Effector CD4-positive, alpha-beta T cell (primary cell): ENCODE data around the gene NTN1.

Source experiments
- DNase-seq: peaks from one replicate; pipeline ENCODE4 v3.0.0-alpha.2; 2020

The NTN1 gene

DNA sequence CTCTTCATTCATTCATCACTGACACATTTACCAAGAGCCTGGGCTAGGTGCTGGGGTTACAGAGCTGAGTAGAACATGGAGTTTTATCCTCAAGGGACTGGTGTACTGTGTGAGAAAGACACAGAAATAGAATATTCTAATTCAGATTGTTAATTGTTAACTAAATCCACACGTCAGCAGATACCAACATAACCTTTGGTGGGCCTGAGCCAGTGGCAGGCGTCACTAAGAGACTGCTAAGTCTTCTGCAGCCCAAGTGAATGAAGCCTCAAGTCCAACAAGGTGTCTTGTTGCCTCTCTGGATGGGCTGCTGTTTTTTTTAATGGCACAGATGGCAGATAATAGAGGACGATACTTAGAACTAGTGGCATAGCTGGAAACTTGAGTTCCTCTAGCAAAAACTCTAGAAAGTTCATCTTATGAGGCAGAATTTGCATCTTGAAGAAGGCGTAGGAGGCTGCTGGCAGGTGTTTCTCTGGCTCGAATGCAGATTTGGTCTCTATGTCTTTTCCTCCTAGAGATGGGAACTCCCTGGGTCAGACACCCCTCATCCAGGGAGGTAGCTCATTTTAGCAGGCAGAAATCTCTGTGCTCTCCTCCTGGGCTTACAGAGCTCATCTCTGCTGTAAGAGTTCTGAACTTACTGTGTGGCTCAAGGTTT lies 179.5 kb downstream of the NTN1 start:
- no peak for DNase-seq

DNA sequence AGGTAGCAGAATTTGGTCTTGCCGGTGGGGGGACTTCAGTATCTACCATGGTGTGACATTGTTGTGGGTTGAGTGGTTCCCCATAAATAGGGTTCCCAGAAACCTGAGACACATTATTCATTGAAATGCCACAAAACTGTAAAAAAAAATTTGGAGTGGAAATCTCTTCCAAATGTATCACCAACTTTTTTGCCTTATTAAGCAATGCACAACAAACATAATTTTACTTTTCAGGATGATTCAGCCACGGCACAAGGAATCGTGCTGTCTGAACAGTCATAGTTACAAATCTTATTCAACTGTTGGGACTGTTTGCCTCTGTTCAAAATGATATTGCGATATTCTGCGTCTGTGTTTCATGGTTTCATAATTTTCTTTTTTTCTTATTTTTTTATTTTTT lies 181.2 kb downstream of the NTN1 start:
- no peak for DNase-seq

DNA sequence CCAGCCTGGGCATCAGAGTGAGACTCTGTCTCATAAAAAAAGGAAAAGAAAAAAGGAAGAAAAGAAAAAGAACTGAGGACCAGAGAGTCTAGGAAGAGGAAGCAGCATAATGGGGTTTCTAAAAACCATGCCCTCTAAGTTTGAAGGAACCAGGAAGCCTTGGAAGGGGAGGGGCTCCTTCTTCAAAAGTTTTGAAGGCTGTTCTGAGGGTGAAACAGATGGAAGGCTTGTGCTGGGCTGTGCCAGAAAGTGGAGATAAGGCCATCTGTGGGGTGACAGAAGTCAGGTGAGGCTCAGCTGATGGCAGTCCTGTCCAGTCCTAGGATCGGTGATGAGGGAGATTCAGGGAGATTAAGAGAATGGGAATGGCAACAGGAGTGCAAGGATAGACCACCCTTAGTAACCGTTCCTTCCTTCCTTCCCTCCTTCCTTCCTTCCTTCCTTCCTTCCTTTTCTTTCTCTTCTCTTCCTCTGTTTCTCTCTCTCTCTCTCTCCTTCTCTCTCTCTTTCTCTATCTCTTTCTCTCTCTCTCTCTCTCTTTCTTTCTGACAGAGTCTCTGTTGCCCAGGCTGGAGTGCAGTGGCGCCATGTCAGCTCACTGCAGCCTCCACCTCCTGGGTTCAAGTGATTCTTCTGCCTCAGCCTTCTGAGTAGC lies 182.6 kb downstream of the NTN1 start:
- no peak for DNase-seq

DNA sequence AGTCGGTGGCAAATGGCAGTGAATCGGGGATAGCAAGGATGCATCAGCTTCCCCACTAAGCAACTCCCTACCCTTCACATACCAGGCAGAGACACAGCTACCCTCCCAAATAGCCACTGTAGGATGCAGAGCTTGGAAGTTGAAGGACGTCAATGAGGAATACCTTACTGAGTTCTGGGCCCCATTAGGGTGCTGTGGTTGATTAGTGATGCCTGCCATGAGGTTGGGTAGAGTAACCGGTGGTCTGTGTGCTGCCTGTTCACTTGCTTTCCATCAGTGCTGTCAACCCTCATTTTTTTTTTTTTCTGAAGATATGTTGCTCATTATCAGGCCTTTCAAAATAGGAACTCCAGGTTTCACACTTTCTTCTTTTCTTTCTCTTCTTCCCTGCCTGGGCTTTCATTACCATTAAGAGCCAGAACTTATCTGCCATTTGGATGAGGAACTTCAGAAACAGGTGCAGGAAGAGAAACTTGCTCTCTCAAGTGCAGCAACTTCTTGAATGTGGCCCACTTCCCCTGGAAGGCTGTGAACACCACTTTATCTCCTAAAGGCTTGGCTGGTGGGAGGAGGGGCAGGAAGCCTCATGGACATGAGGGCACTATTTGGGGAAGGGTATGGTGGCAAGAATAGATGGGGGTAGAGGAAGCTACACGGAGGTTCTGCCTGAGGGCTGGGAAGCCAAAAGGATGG lies 183.5 kb downstream of the NTN1 start:
- no peak for DNase-seq

DNA sequence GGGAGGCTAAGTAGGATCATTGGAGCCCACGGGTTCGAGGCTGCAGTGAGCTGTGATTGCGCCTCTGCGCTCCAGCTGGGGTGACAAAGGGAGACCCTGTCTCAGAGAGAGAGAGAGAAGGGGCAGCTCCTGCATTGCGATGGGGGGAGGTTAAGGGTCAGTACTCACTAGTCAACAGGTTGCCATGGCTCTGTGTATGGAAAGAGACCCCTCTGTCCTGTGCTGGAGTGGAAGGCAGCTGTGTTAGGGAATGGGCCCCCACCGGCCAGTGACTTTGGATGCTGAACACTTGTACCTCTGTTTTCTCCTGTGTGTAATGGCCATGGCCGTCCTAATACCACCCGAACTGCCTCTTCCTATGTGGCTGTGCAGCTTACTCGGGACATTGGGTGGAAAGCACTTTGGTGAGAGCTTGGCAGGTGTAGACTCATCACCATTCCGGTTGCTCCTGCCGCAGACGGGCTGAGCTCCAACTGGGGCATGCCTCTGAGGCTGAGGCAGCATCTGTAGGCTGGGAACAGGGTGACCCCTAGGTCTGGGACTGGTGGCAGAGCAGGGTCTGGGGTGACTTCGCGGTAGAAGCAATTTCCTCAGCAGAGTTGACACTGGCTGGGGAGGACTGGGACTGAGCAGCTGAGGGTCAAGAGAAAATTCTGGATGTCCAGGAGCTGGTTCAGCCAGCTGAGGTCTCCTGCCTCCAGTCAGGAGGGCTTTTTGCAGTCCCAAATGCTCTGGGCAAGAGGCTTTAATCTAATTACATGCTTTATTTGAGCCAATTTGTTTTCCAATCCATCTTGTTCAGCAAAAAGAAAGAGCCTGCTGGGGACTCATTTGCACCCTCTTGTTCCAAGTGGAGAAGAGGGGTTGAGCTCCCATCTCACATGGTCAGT lies 184.5 kb downstream of the NTN1 start:
- no peak for DNase-seq

DNA sequence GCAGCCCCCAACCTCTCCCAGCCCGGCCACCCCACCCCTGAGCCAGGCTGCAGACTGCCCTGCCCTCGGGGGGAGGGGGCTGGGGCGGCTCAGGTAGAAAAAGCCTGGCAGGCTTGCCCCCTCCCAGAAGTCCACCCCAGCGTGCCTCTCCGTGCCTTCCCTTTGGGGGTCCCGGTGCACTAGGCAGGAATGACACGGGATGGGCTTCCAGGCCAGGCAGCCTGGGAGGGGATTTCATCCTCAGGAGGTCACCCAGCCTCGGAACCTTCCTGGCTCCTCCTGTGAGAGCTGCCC lies 185.0 kb downstream of the NTN1 start:
- no peak for DNase-seq

DNA sequence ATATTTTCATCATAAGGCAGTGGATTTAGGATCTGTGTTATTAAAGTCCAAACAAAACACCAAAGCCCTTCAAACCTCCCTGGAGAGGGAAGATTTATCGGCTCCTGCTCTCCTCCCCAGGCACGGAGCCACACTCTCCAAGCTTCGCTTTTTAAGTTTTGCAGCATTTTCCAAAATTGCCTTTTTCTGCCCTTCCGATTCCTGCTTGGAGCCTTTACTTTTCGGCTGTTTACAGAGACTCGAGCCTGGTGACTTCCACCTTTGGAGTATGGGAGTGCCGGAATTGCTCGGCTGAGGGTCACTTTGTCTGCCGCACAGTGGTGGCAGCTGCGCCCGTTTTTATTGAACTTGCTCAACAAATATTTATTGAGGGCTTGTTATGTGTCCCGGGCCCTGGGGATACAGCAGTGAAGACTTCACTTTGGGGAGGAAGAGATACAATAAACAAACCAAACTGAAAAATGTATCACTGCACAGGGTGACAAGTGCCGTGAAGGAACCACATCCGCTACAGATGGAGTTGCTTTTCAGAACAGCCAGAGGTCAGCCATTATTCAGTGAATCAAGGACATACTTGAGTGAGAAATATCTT lies 185.5 kb downstream of the NTN1 start:
- DNase-seq = no peak

DNA sequence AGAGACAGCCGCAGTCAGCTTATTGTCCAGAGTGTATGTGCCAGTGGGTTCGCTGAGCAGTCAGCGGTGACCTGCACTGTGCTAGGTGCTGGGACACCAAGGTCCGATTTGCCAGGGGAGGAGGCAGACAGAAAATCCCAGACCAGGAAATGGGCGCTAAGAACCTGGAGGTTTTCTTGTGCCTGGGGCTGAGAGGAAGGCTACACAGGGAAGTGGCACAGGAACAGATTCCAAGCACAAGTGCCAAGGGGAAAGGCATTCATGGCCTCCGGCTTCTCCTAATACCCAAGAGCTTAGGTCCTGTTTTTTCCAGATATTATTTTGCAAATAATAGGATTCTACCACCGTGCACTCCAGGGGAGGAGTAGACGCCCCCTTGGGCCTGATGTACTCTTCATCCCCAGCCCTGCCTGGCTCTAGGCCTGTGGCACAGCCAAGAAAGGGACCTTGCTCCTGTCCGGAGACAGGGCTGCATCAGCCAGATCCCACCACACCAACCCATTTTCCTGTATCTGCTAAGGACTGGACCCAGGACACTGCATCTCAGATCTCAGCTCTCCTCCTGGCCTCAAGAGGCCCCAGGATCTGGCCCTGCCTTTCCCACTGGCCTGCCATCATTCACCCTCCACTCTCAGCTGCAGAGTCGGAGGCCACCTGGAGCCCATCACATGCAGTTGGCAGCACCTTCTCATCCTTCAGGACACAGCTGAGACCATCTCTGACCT lies 187.2 kb downstream of the NTN1 start:
- DNase-seq = no peak

DNA sequence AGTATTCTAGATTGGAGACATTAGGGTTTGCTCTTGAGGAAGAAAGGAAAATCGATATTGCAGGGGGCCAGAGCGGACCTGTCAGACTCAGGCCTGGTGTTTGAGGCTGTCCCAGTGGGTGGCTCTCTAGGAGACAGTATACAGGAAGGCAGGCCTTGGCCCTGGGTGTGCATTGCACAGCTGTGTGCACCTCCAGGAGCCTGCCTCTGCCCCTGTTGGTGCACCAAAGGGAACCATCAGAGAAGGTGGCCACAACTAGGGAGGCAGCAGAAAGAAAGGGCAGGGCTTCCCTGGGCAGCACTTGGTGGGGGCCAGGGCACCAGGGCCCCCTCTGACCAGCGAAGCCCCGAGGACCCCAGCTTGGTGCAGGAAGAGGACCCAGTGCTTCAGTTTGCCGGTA lies 188.0 kb downstream of the NTN1 start:
- DNase-seq = no peak

DNA sequence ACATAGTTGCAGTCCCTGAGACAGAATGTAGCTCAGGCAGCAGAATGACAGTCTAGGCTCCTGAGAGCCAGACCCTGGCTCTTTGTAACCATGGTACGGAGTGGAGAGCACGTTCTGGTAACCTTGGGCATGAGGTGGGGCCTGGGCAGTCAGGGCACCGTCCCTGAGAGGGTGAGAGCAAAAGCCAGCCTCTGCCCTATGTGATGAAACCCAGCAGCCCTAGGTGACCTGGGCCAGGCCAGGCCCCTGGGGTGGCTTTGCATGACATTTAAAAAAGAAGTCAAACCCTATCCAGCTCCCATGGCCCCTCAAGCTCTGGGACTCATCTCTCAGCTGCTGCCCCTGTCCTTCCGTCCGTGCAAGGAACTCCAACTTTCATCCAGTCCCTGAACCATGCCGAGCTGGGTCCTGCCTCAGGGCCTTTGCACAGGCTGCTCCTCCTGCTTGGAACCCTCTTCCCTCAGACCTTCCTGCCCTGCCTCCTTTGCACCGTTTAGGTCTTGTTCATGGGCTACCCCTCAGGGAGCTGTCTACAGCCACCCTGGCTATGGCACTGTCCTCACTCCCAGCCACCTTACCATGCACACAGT lies 188.6 kb downstream of the NTN1 start:
- DNase-seq = no peak

DNA sequence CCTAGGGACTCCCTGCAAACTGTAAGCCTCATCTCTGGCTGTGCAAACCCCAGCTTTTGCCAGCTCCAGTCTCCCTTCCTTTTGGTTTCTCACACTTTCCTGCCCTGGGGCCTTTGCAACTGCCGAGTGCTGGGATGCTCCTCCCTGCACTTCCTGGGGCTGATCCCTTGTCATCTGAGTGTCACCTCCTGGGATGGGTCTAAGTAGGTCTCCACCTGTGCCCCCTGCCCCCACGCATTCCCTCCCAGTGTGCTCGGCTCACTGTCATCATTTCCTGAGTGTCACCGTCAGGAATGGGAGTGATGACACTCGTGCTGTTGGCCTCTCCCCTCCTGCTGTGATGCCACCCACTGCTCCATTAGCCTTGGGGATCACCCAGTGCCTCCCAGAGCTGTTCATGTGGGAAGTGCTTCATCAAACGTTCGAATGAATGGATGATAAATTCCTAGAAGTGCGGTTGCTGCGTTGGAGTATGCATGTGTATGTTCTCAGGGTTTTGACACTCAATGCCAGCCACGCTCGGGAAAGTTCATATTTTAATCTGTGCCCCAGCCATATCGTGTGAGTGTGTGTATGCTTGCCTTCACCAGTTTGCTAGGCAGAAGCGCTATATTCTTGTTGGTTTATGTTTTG lies 189.9 kb downstream of the NTN1 start:
- DNase-seq = no peak

DNA sequence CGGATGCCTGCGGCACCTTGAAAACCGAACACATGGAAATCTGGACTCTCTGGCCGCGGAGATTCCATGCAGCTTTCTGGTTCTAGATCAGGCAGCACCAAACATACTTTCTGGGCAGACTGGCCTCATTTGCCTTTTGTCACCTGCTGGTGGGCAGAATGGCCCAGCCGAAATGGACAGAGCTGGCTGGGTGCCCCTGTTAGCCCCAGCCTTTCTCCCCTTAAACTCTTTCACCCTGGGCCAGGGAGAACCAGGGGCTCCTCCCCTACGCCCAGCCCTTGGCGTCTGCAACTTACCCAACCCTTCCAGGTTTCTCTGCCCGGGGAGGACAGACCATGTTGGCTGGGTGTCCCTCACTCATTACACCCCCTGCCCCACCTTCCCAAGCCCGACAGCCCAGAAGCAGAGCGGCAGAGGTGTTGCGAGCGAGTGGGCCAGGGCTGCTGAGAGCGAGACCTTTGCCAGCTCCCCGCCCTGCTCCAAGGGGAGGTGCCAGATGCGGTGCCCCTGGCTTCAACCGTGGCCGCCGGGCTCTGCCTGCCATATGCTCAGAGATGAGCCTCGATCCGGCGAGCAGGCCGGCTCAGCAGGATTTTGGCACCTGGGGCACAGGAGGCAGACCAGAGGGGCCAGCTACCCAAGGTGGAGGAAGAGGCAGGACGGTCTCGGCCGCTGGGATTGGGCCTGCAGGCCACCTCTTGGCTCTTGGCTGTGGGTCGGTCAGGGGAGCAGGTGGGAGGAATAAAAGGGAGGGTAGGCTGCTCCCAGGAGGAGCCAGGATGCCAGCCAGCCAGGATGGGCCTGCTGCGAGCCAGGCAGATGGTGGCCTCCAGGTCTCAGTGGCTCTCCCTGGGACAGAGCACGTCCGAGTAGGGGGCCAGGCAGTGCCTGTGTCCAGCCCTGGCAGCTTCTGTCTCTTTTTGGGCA lies 191.3 kb downstream of the NTN1 start:
- no peak for DNase-seq

DNA sequence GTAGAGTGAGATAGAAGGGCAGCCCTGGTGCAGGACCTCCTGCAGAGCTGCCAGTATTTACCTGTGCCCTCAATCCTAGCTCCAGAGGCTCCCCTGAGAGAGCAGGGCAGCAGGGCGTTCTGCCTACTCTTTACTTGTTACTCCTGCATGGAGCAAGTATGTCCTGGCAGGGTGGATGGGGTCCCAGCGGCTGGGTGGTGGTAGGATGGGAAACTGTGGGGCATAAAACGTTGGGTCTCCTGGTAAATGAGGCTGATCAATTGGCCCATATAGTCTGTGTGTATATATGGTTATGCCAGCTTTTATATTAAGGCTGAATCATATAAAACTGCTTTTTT lies 192.0 kb downstream of the NTN1 start:
- DNase-seq = no peak

DNA sequence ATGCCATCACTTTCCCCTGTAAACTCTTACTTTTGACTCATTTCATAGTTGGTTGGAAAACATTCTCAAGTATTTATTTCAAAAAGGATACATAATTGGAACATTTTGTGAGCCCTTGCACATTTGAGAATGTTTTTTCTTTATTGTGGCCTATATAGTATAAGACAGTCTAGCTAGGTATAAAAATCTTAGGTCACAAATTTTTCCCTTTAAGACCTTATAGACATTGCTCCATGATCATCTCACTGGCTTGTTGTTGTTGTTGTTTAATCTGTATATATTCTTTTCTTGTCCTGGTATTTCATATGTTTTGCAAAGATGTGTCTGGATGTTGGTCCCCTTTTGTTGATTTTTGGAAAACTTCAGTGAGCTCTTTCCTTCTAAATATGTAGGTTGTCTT lies 194.2 kb downstream of the NTN1 start:
- no peak for DNase-seq

DNA sequence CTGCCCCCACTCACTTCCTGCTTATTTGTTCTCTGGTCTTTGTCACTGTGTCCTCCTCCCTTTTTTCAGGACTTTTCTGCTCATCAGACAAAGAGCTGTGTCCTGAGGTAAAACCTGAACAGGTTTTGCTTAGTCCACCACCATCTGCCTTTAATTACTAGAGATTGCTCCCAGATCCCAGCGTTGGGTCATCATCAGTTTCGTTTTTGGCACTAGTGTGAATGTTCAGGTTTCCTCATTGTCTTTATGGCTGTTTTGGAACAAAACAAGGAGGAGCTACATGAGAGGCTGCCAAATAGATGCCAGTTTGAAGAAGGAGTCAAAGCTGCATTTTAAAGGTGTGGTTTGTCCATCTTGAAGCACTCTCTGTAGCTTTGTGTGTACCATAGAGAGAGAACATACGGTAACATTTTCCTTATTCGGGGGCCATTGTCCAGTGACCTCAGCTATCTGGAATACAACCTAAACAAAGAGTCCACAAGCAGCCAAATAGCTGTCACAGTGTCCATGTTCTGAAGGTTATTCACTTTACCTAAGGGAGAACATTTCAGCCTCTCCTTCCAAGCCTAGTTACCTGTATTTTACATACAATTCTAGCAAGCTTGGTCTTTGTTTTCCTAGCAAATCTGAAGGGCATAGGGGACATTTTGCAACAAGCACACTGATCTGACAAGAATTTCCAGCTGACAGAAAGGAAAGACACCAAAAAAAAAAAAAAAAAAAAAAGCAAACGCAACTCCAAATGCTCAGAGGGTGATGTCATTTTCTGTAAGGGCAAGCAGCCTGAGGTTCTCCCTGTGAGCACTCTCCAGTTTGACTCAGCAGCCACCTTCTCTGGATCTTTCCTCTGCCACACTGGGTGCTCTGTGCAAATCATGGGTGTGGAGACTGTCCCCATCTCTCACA lies 196.1 kb downstream of the NTN1 start:
- DNase-seq = no peak

DNA sequence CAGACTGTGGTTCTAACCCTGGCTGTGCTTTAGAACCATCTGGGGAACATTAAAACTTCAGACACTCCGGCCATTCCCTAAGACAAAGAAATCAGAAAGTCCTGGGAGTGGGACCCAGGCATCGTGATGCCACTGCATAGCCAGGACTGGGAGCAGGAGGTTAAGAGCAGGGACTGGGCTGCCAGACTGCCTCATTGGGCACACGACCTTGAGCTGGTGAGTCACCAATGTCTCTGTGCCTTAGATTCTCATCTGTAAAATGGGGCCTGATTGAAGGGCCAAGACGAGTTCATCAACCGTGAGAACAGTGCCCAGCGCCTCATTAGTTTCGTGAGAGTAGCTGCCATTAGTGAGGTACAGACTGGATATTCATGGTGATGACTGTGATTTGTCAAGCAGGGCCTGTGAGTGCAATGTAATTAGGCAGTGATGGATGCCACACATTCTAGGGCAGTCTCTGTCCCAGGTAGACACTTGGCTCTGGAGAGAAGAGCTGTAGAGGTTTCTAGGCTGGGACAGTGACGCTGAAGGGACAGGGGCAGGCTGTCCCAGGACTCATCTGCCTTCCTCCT lies 196.8 kb downstream of the NTN1 start:
- DNase-seq = no peak

DNA sequence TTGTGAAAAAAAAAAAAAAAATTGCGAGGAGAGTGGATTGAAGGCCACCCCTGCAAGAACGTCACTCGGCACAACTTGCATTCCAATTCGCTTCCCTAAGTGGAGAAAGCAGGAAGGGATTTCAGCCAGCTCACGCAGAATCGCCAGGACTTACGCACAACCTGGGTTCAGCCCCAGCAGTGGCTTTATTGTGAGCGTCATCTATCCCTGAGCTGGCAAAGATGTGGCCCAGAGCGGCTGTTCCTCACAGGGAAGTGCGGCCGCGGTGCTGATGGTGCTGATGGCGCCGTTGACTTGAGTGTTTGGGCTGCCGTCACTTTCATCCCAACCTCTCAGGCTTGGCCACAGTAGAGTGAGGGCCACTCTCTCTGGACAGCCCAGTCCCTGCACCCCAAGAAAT lies 197.6 kb downstream of the NTN1 start:
- DNase-seq = no peak

DNA sequence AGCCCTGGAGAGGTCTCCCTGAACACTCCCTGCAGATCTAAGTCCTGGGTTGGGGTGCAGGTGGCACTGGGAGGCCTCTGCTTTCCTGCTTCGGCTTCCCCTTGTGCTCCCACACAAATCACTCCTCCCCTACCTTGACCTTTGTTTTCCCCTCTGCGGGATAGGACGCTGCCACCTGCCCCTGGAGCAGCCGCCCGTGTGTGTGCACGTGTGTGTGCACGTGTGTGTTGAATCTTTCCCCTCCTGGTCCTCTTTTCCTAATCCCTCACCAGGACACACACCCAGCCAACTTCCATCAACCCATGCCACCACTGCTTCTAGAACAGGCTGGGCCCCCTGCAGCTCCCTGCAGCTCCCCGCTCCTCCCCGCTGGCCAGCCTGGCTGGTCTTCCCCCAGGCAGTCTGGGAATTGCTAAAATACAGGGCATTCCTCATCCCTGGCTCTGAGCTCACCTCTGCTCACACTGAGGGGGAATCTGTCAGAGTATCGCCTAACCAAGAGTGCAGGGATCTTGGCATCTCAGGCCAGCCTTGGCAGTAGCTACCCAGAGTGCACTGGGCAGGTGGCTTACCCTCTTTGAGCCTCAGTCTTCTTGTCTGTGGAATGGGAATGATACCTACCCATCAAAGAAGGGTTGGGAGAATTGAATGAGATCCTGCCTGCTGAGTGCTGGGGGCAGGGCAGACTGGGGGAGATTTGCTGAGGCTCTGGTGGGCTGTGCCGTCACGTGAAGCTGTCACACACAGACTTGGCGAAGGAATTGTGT lies 198.5 kb downstream of the NTN1 start:
- DNase-seq = no peak
